IMR-90 (cell line): ENCODE measurements around the gene SH3BP4. TPM values are rescaled to one million over a fixed set of nuclear protein-coding genes. Genes with fewer than 3 reads are reported as not detected.

Source experiments
- ATAC-seq: fragments of 200-7000 bp; cut with Tn5 transposase; 2 replicates; pipeline ENCODE4 v1.9.1; 2020; ENCODE audit warnings: low read depth, mild to moderate bottlenecking, moderate library complexity
- BruUV-seq: library from RNA; stranded (reverse); fragments of 400-500 nt; replicated peaks from 2 replicates; lab custom pipeline; 2021; lab: Mats Ljungman, UMichigan
- CTCF ChIA-PET: fragments of 300-600 bp; formaldehyde crosslinking; extraction: SDS; loops from one replicate; lab custom pipeline; 2021; ENCODE audit warnings: antibody characterized with exemption; lab: Yijun Ruan, JAX
- POLR2A ChIA-PET: fragments of 300-600 bp; sonication (Branson Sonifier 250); formaldehyde crosslinking; loops from one replicate; lab custom pipeline; 2022; ENCODE audit warnings: antibody characterized with exemption; ENCODE audit not compliant: unreplicated experiment; lab: Charles Lee
- DNase-seq: peaks from one replicate; pipeline ENCODE4 v3.0.0; 2013
- H2AFZ ChIP-seq: replicated peaks from 2 replicates; pipeline ENCODE3; 2013; ENCODE audit warnings: low read length, mild to moderate bottlenecking; ENCODE audit not compliant: poor library complexity
- H2AK5ac ChIP-seq: 2 replicates; pipeline ENCODE4 v1.6.1; 2013; ENCODE audit warnings: low read depth, low read length, inconsistent platforms
- H2AK9ac ChIP-seq: replicated peaks from 2 replicates; pipeline ENCODE3; 2013; ENCODE audit warnings: mild to moderate bottlenecking, low read depth, low read length, moderate library complexity; ENCODE audit not compliant: poor library complexity
- H2BK120ac ChIP-seq: 2 replicates; pipeline ENCODE4 v1.6.1; 2013; ENCODE audit warnings: low read depth, low read length, inconsistent platforms
- H2BK15ac ChIP-seq: 3 replicates; pipeline ENCODE4 v1.6.1; 2013; ENCODE audit warnings: low read depth, low read length, inconsistent platforms
- H2BK20ac ChIP-seq: 2 replicates; pipeline ENCODE4 v1.6.1; 2013; ENCODE audit warnings: low read depth, mild to moderate bottlenecking, inconsistent platforms, low read length, moderate library complexity
- H2BK5ac ChIP-seq: 2 replicates; pipeline ENCODE4 v1.6.1; 2013; ENCODE audit warnings: mild to moderate bottlenecking, low read depth, low read length, inconsistent platforms; ENCODE audit not compliant: poor library complexity, severe bottlenecking
- H3K14ac ChIP-seq: replicated peaks from 2 replicates; pipeline ENCODE4 v1.6.1; 2013; ENCODE audit warnings: low read depth, low read length, inconsistent platforms
- H3K18ac ChIP-seq: 2 replicates; pipeline ENCODE4 v1.6.1; 2013; ENCODE audit warnings: low read depth, low read length, control low read depth
- H3K23ac ChIP-seq: 2 replicates; pipeline ENCODE4 v1.6.1; 2013; ENCODE audit warnings: low read depth, low read length, inconsistent platforms
- H3K27ac ChIP-seq: 2 replicates; pipeline ENCODE4 v1.5.1; 2013; ENCODE audit warnings: mild to moderate bottlenecking, control low read depth, low read length; ENCODE audit not compliant: insufficient read depth
- H3K27me3 ChIP-seq: 2 replicates; pipeline ENCODE4 v1.6.1; 2013; ENCODE audit warnings: low read length; ENCODE audit not compliant: control insufficient read depth, insufficient read depth
- H3K36me3 ChIP-seq: 2 replicates; pipeline ENCODE4 v1.6.1; 2013; ENCODE audit warnings: low read length, mixed read lengths; ENCODE audit not compliant: control insufficient read depth, insufficient read depth
- H3K4ac ChIP-seq: 2 replicates; pipeline ENCODE4 v1.6.1; 2013; ENCODE audit warnings: low read depth, low read length, inconsistent platforms
- H3K4me1 ChIP-seq: 2 replicates; pipeline ENCODE4 v1.6.1; 2013; ENCODE audit warnings: low read length, mixed read lengths; ENCODE audit not compliant: control insufficient read depth, insufficient read depth
- H3K4me2 ChIP-seq: 2 replicates; pipeline ENCODE4 v1.6.1; 2013; ENCODE audit warnings: low read depth, mild to moderate bottlenecking, control low read depth, low read length, moderate library complexity
- H3K4me3 ChIP-seq: 2 replicates; pipeline ENCODE4 v1.5.1; 2013; ENCODE audit warnings: low read depth, mild to moderate bottlenecking, control low read depth, low read length, moderate library complexity; ENCODE audit not compliant: insufficient read depth
- H3K56ac ChIP-seq: 2 replicates; pipeline ENCODE4 v1.6.1; 2013; ENCODE audit warnings: low read length, inconsistent platforms; ENCODE audit not compliant: insufficient read depth; ENCODE audit errors: extremely low read depth
- H3K79me1 ChIP-seq, 2 experiments: 2 replicates each; pipeline ENCODE4 v1.6.1; 2013; ENCODE audit warnings: low read length in 2 of 2, inconsistent platforms in 1 of 2, low read depth in 1 of 2
- H3K9ac ChIP-seq: 2 replicates; pipeline ENCODE4 v1.6.1; 2013; ENCODE audit warnings: low read depth, low read length, control low read depth
- H3K9me1 ChIP-seq: 2 replicates; pipeline ENCODE4 v1.6.1; 2013; ENCODE audit warnings: low read length, inconsistent platforms; ENCODE audit not compliant: insufficient read depth
- H3K9me3 ChIP-seq: 2 replicates; pipeline ENCODE4 v1.6.1; 2013; ENCODE audit warnings: low read length; ENCODE audit not compliant: control insufficient read depth, insufficient read depth
- H4K20me1 ChIP-seq: 2 replicates; pipeline ENCODE4 v1.6.1; 2013; ENCODE audit warnings: low read length, inconsistent platforms; ENCODE audit not compliant: insufficient read depth
- H4K5ac ChIP-seq: 2 replicates; pipeline ENCODE4 v1.6.1; 2013; ENCODE audit warnings: mild to moderate bottlenecking, low read depth, low read length, control low read depth
- H4K8ac ChIP-seq, 2 experiments: 2 replicates each; pipeline ENCODE4 v1.6.1; 2013; ENCODE audit warnings: low read depth in 2 of 2, low read length in 2 of 2, control low read depth in 1 of 2, inconsistent platforms in 1 of 2
- H4K91ac ChIP-seq: 2 replicates; pipeline ENCODE4 v1.6.1; 2013; ENCODE audit warnings: low read depth, low read length, inconsistent platforms; ENCODE audit not compliant: insufficient read depth
- BHLHE40 ChIP-seq: fragments of 150-350 bp; IDR thresholded peaks from 2 replicates; pipeline ENCODE4 v1.6.1; 2016; ENCODE audit warnings: mild to moderate bottlenecking, low read depth, low read length
- CEBPB ChIP-seq: IDR thresholded peaks from 2 replicates; pipeline ENCODE4 v1.6.1; 2012; ENCODE audit warnings: low read depth, low read length, improper control_type of control experiment
- CHD1 ChIP-seq: IDR thresholded peaks from 2 replicates; pipeline ENCODE4 v1.6.1; 2012; ENCODE audit warnings: low read depth, low read length, improper control_type of control experiment
- FOS ChIP-seq: fragments of 150-350 bp; IDR thresholded peaks from 2 replicates; pipeline ENCODE4 v1.6.1; 2016; ENCODE audit warnings: low read depth, low read length
- MAFK ChIP-seq: IDR thresholded peaks from 2 replicates; pipeline ENCODE4 v1.6.1; 2012; ENCODE audit warnings: low read depth, low read length, improper control_type of control experiment
- MAZ ChIP-seq: IDR thresholded peaks from 2 replicates; pipeline ENCODE4 v1.6.1; 2012; ENCODE audit warnings: low read depth, mild to moderate bottlenecking, low read length, improper control_type of control experiment, moderate library complexity, borderline replicate concordance
- MXI1 ChIP-seq: IDR thresholded peaks from 2 replicates; pipeline ENCODE4 v1.6.1; 2012; ENCODE audit warnings: low read depth, mild to moderate bottlenecking, low read length, moderate library complexity, borderline replicate concordance
- NFE2L2 ChIP-seq: fragments of 150-350 bp; IDR thresholded peaks from 2 replicates; pipeline ENCODE4 v1.6.1; 2016; ENCODE audit warnings: low read depth, mild to moderate bottlenecking, low read length
- POLR2A ChIP-seq: IDR thresholded peaks from 2 replicates; pipeline ENCODE4 v1.6.1; 2012; ENCODE audit warnings: mild to moderate bottlenecking, low read depth, low read length
- RAD21 ChIP-seq: IDR thresholded peaks from 2 replicates; pipeline ENCODE4 v1.6.1; 2012; ENCODE audit warnings: low read length, improper control_type of control experiment
- RCOR1 ChIP-seq: IDR thresholded peaks from 2 replicates; pipeline ENCODE4 v1.6.1; 2012; ENCODE audit warnings: mild to moderate bottlenecking, low read length, improper control_type of control experiment; ENCODE audit not compliant: insufficient replicate concordance
- RFX5 ChIP-seq: IDR thresholded peaks from 2 replicates; pipeline ENCODE4 v1.8.0; 2012; ENCODE audit warnings: low read depth, mild to moderate bottlenecking, low read length, moderate library complexity
- SMC3 ChIP-seq: fragments of 150-350 bp; IDR thresholded peaks from 2 replicates; pipeline ENCODE4 v1.6.1; 2016; ENCODE audit warnings: low read depth, mild to moderate bottlenecking, antibody characterized with exemption, low read length, moderate library complexity
- USF2 ChIP-seq: fragments of 150-350 bp; IDR thresholded peaks from 2 replicates; pipeline ENCODE4 v1.6.1; 2017; ENCODE audit warnings: mild to moderate bottlenecking, antibody characterized with exemption, low read length, low read depth
- WGBS, 2 experiments: methylation state at CpG; one replicate each; pipeline versions ENCODE4 v1.1.5 to v1.1.7; 2013; ENCODE audit warnings: missing lambda C conversion rate in 2 of 2; ENCODE audit not compliant: insufficient read length in 1 of 2; ENCODE audit errors: extremely low coverage in 2 of 2; 5-methylcytosine and 5-hydroxymethylcytosine counted together
- dilution Hi-C: fragments of 300-500 bp; cut with HindIII; formaldehyde crosslinking; loops from one replicate; pipeline ENCODE4 v1.14.3; 2018; ENCODE audit warnings: low sequenced_read_pairs; ENCODE audit not compliant: unreplicated experiment
- in situ Hi-C: fragments of 300-500 bp; cut with MboI; formaldehyde crosslinking; loops from 3 replicates; pipeline ENCODE4 v1.14.3; 2019; ENCODE audit warnings: low sequenced_read_pairs, inconsistent platforms, mixed read lengths
- intact Hi-C: fragments of 100-400 bp; cut with micrococcal nuclease; formaldehyde crosslinking; loops from 2 replicates; pipeline ENCODE4 v1.10.0; 2022
- polyA plus RNA-seq, 3 experiments: library from polyadenylated mRNA; depleted of rRNA; stranded (reverse); fragments of >200 nt; gene quantifications; 2 replicates each; pipeline ENCODE4 v1.2.3, GENCODE V29; 2012; ENCODE audit warnings: low replicate concordance in 1 of 3
- total RNA-seq: library from RNA; depleted of rRNA; stranded (reverse); fragments of >200 nt; gene quantifications from 2 replicates; pipeline ENCODE4 v1.2.3, GENCODE V29; 2012
- TF ChIP-seq, protein P1 (sequence below): fragments of 150-350 bp; IDR thresholded peaks from 2 replicates; pipeline ENCODE4 v1.6.1; 2016; ENCODE audit warnings: low read depth, mild to moderate bottlenecking, low read length, moderate library complexity, borderline replicate concordance
- TF ChIP-seq, protein P2 (sequence below): conservative IDR thresholded peaks from 2 replicates; pipeline ENCODE4 v1.5.1; 2012; ENCODE audit warnings: mild to moderate bottlenecking, low read depth, low read length, improper control_type of control experiment

The SH3BP4 gene
- total and polyA plus RNA-seq, 2 of the 4 experiments (the other 2 are of a cell fraction): 104 to 122 TPM

- Histone ChIP-seq H4K91ac (no peak overlapping the region), H2BK15ac (no peak overlapping the region), H3K36me3 (peaks cover 43% of the 10 kb centered on the region), H2BK20ac (0 out of 2 replicates have a peak overlapping the region, but pooled peaks have one; percentile 20), H3K9me3 (no peaks in the 10 kb centered on the region), H3K4ac (peak overlapping the region; percentile 31), H4K20me1 (peaks cover 94% of the 10 kb centered on the region), H3K4me1 (peaks cover 63% of the 10 kb centered on the region), H3K9ac (no peak overlapping the region), H2BK5ac (peak overlapping the region; percentile 16), H4K5ac (no peak overlapping the region), H3K4me2 (no peak overlapping the region), H3K4me3 (no peak overlapping the region), H3K9me1 (peaks cover 78% of the 10 kb centered on the region), H3K79me1 (peaks cover 6 to 89% of the 10 kb centered on the region in 2 experiments), H2AK5ac (peak overlapping the region; percentile 59), H2AK9ac (peak overlapping the region; percentile 7), H4K8ac (peak overlapping the region in 1 of 2 experiments; percentile 2; a peak in 2 of 4 replicates), H2AFZ (no peak overlapping the region), H3K18ac (no peak overlapping the region), H2BK120ac (peak overlapping the region; percentile 20; the same call in 1 of the 2 replicates), H3K27me3 (no peaks in the 10 kb centered on the region), H3K27ac (no peak overlapping the region), H3K56ac (no peak overlapping the region), H3K23ac (peak overlapping the region; percentile 60; the same call in 1 of the 2 replicates), H3K14ac (peak overlapping the region; percentile 59; the same call in 1 of the 2 replicates)
- no CpG with 5 or more reads among the region's 5 CpGs for WGBS, 2 experiments
- TF ChIP-seq SMC3 (no peak), FOS (no peak), MXI1 (no peak), RAD21 (no peak), USF2 (no peak), MAZ (no peak), POLR2A (no peak), RFX5 (no peak), CEBPB (no peak), BHLHE40 (no peak), NFE2L2 (no peak), RCOR1 (no peak), CHD1 (no peak), MAFK (no peak)
- TF ChIP-seq, protein P1, sequence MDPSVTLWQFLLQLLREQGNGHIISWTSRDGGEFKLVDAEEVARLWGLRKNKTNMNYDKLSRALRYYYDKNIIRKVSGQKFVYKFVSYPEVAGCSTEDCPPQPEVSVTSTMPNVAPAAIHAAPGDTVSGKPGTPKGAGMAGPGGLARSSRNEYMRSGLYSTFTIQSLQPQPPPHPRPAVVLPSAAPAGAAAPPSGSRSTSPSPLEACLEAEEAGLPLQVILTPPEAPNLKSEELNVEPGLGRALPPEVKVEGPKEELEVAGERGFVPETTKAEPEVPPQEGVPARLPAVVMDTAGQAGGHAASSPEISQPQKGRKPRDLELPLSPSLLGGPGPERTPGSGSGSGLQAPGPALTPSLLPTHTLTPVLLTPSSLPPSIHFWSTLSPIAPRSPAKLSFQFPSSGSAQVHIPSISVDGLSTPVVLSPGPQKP: no peak
- TF ChIP-seq, protein P2, sequence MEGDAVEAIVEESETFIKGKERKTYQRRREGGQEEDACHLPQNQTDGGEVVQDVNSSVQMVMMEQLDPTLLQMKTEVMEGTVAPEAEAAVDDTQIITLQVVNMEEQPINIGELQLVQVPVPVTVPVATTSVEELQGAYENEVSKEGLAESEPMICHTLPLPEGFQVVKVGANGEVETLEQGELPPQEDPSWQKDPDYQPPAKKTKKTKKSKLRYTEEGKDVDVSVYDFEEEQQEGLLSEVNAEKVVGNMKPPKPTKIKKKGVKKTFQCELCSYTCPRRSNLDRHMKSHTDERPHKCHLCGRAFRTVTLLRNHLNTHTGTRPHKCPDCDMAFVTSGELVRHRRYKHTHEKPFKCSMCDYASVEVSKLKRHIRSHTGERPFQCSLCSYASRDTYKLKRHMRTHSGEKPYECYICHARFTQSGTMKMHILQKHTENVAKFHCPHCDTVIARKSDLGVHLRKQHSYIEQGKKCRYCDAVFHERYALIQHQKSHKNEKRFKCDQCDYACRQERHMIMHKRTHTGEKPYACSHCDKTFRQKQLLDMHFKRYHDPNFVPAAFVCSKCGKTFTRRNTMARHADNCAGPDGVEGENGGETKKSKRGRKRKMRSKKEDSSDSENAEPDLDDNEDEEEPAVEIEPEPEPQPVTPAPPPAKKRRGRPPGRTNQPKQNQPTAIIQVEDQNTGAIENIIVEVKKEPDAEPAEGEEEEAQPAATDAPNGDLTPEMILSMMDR: no peak
- no TSS peak for BruUV-seq
- in situ Hi-C loops (no loop called here), intact Hi-C loops (no loop called here), dilution Hi-C loops (no loop called here)
- CTCF ChIA-PET: interaction anchor here (0.8 kb wide), 1 partner anchor 10 kb away, joined by 3 read pairs; no protein-coding TSS in a partner anchor
- ATAC-seq (no peak), DNase-seq (no peak)
- POLR2A ChIA-PET: interaction anchor here (0.5 to 0.6 kb wide), 2 partner anchors 40 to 1329 kb away, joined by 3 to 4 read pairs; no protein-coding TSS in a partner anchor
These were observed 39.5 kb downstream of the SH3BP4 start for GRCh38 chr2:234991290-234991689.
